ENCODE results near the gene EPHB1. TPM values are rescaled to one million over a fixed set of nuclear protein-coding genes. Genes with fewer than 3 reads are reported as not detected.

EPHB1 gene
- total RNA-seq, 4 donors from 2014 or later = 2.6 to 5.3 (median 3.1) TPM; not detected in 1

DNA sequence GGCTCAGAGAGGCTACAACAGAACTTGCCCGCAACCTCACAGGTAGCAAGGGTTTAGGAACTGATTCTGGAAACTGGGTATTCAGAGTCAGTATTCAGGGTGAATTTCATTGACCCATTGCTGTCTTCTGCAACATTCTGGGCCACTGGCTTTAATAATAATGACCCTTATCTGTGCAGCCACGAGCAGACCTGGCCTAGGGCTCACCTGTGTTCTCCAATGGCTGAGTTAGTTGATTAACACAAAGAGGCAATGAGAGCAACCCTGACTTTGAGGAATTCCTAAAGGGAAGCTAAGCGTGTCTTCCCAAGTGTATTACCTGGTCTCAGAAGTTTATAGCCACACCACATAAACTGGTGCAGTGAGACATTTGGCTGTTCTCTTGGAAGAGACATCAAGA lies 289.9 kb downstream of the EPHB1 start:
- H3K27ac ChIP-seq = no peak overlapping the region

DNA sequence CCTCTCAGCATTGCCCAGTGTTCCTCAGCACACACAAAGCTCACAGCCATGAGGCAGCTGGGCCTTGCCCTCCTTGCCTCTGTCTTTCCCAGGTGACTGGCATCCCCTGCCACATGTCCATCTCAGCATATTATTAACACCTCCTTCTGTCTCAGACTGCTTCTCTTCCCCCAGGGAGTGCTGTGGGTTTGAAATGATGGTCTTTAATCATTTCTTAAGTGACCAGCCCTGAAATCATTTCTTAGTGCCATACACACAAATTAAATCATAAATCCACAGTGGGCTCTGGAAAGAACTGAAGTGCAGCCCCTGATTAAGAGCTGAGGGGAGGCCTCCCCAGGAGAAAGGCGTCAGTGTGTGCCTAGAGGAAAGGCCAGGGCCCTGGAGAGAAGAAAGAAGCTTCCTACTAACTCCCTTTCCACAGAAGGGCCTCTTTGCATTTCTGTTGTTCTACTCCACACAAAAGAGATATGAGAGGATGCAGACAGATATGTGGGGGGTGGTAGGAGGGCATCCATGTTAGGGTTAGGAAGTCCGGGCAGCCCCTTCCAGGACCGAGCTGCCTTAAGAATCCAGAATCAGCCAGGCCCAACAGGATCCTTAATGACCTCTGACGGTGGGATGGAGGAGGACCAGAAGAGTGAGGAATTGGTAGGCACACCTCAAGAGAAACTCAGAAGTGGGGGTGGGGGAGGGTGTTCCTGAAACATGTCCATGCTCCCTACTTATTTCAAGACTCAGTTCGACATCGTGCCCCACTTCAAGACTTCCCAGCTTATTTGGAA lies 290.8 kb downstream of the EPHB1 start:
- H3K4me3 ChIP-seq = no peak overlapping the region

More for the DNA sequence above, 289.9 kb downstream of the EPHB1 start:
- no peaks in the 10 kb centered on the region for H3K9me3 ChIP-seq
- H3K27me3 ChIP-seq = no peaks in the 10 kb centered on the region
- no peak overlapping the region for H3K4me3 ChIP-seq
- intact Hi-C loops (cut with DNase I; ENCODE audit: low total_unique reads) = no loop called here
- H3K36me3 ChIP-seq = no peaks in the 10 kb centered on the region
- no peaks in the 10 kb centered on the region for H3K4me1 ChIP-seq
- DNase-seq = no peak
- TF ChIP-seq CTCF (IDR thresholded peaks at IDR 0.05) (no peak), POLR2A (IDR thresholded peaks at IDR 0.05) (no peak)

DNA sequence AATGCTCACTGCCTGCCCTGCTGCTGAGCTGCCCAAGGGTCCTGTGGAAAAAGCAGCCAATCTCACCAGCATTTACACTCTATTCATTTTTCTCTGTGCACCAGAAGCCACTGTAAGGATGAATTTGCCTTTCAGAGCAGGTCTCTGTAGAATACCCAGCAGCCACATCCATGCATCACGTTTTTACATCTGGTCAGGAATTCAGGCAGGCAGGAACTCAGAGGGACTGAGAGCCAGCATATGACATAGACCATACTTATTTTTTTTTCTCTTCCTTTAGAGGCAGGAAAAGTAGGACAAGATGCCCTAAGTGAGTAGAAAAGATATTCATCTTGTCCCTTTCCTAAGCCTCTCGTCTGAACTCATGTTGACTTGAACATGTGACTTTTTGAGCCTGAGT lies 292.7 kb downstream of the EPHB1 start:
- no peaks in the 10 kb centered on the region for H3K36me3 ChIP-seq
- intact Hi-C loops (cut with DNase I; ENCODE audit: low total_unique reads) = no loop called here
- no peak for DNase-seq

More for the DNA sequence above, 290.8 kb downstream of the EPHB1 start:
- H3K27me3 ChIP-seq = no peaks in the 10 kb centered on the region
- no peak for TF ChIP-seq CTCF (IDR thresholded peaks at IDR 0.05)
- TF ChIP-seq POLR2A (IDR thresholded peaks at IDR 0.05) = no peak
- no peaks in the 10 kb centered on the region for H3K36me3 ChIP-seq
- intact Hi-C loops (cut with DNase I; ENCODE audit: low total_unique reads) = no loop called here
- no peaks in the 10 kb centered on the region for H3K9me3 ChIP-seq
- no peak for DNase-seq
- H3K4me1 ChIP-seq = no peaks in the 10 kb centered on the region
- H3K27ac ChIP-seq = no peak overlapping the region

DNA sequence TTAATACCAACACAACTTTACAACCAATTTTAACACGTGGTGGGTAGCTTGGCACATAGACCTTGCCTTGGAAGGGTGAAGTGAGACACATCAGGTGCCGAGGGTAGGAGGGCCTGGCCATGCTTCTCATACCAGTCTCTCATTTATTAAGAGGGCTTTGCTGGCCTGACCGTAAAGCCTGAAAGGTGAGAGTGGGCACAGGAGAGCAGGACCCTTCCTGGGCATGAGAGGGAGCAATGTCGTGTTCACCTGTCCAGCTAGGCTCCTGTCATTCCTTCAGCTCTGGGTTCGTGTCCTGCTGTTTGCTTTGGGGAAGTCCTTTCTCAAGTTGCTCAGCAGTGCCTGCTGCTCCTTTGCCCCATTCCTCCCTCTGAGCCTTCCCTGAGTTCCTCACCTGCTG lies 294.4 kb downstream of the EPHB1 start:
- Histone ChIP-seq H3K36me3 (no peaks in the 10 kb centered on the region), H3K9me3 (no peaks in the 10 kb centered on the region), H3K27ac (no peak overlapping the region), H3K27me3 (no peaks in the 10 kb centered on the region), H3K4me1 (no peaks in the 10 kb centered on the region), H3K4me3 (no peak overlapping the region)
- intact Hi-C loops (cut with DNase I; ENCODE audit: low total_unique reads) = no loop called here
- no peak for DNase-seq
- no peak for TF ChIP-seq POLR2A (IDR thresholded peaks at IDR 0.05)
- no peak for TF ChIP-seq CTCF (IDR thresholded peaks at IDR 0.05)

More for the DNA sequence above, 292.7 kb downstream of the EPHB1 start:
- Histone ChIP-seq H3K4me3 (no peak overlapping the region), H3K4me1 (no peaks in the 10 kb centered on the region), H3K9me3 (no peaks in the 10 kb centered on the region), H3K27ac (no peak overlapping the region), H3K27me3 (no peaks in the 10 kb centered on the region)
- no peak for TF ChIP-seq POLR2A (IDR thresholded peaks at IDR 0.05)
- TF ChIP-seq CTCF (IDR thresholded peaks at IDR 0.05) = no peak

- Histone ChIP-seq H3K4me3 (no peak overlapping the region), H3K36me3 (no peaks in the 10 kb centered on the region), H3K4me1 (no peaks in the 10 kb centered on the region), H3K27ac (no peak overlapping the region), H3K9me3 (no peaks in the 10 kb centered on the region), H3K27me3 (no peaks in the 10 kb centered on the region)
- intact Hi-C loops (cut with DNase I; ENCODE audit: low total_unique reads) = no loop called here
- TF ChIP-seq CTCF (IDR thresholded peaks at IDR 0.05) (no peak), POLR2A (IDR thresholded peaks at IDR 0.05) (no peak)
- no peak for DNase-seq
Measured at GRCh38 chr3:135090020-135090717, 295.1 kb downstream of the EPHB1 start.

All from uterus (tissue), 4 donors.